Inflammatory macrophage treated with lipopolysaccharide for 1 hour (primary cell): Measurements from ENCODE around the gene TSPAN13.

Experiments used
- DNase-seq, 2 donors: peaks; one replicate each; pipeline ENCODE4 v3.0.0-alpha.2; 2020 to 2022

TSPAN13 gene

DNA sequence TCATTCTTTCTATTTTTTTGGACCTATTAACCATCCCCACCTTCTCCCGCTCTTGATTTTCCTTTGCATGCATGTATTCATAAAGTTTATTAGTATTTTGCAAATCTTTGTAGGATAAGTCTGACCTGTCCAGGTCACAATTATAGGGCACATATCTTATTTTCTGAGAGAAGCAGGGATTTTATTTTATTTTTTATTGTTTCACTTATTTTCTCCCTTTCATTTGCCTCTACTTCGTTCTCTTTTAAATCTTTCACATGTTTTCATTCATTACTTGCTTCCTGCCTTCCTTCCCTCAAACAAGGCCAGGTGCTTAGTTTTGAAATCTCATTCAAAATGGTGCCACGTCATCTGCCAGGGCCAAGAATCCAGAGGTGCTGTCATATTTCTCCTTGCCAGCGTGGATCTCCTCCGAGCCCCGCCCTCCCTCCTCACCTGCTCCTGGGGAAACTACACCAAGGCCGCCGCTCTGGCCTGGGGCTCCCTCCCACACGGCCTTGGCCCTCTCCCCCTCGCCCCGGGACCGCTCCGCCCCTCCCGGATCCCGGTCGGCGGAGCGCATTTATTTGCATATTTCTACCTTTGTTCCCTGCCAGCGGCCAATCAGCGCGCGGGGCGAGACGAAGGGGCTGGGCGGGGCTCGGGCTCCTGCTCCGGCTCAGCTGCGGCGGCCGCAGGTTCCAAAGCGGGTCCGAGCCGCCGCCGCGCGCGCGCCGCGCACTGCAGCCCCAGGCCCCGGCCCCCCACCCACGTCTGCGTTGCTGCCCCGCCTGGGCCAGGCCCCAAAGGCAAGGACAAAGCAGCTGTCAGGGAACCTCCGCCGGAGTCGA lies at the start of gene TSPAN13:
TSPAN13 (plus strand) TSS at position 654 of the 830 bp plus-strand sequence. CDS start 213 bp downstream, outside the sequence.
- peak; percentile 52 to 53 for DNase-seq

DNA sequence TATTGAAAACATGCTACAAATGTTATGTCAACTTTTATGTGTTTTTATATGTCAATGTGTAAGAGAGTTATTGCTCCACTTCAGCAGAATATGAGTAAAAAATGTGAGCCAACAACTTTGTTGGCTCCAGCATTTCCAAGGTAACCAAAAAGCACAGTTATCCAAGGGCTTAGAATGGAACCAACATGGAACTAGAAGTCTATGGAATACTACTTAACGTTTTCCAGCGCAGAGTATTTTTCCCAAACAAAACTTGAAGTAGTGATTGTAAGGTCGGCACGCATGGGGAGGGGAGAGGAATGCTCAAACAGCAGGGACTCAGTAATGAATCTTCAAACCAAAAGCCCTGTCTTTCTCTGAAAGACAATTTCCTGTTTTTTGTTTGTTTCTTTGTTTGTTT lies 45.0 kb upstream of the TSPAN13 start:
- no peak for DNase-seq

DNA sequence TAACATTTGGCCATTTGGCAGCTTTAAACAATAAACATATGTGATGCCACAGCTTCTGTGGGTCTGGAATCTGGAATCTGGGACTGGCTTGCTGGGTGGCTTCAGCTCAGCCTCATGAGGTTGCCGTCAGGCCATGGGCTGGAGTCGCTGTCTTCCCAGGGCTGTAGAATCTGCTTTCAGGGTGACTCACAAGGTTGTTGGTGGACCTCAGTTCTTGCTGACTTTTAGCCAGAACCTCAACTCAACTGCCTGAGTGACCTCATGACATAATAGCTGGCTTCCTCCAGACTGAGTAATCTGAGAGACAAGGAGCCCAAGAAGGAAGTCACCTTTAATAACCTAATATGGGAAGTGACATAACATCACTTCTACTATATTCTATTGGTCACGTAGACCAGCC lies 44.6 kb upstream of the TSPAN13 start:
- peak; percentile 13 to 37 for DNase-seq

DNA sequence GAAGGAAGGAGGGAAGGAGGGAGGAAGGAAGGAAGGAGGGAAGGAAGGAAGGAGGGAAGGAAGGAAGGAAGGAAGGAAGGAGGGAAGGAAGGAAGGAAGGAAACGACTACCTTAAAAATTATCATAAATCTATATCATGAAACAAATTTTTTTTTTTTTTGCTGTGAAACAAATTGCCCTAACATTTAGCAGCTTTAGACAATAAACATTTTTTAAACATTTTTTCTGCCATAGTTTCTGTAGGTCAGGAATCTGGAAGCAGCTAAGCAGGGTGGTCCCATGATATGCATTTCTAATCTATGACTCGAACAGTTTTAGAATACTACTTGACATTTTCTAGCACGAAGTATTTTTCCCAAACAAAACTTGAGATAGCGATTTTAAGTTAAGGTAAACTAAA lies 42.9 kb upstream of the TSPAN13 start:
- DNase-seq = no peak

DNA sequence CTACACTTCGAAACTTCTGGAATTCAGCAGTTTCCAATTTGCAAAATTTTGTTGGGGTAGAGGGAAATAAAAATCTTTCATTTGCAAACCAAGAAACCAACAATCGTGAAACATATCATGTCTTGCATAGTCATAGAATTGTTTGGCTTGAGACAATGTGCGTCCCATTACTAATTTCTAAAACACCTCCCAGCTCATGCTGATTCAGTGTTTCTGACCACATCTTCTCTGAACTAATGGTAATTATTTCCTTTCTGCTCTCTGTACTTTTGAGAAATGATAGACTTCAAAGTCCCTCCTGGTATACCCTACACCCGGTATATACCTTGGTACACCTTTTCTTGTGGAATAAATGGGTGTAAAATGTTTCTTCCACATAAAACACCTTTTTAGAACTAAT lies 41.8 kb upstream of the TSPAN13 start:
- no peak for DNase-seq

DNA sequence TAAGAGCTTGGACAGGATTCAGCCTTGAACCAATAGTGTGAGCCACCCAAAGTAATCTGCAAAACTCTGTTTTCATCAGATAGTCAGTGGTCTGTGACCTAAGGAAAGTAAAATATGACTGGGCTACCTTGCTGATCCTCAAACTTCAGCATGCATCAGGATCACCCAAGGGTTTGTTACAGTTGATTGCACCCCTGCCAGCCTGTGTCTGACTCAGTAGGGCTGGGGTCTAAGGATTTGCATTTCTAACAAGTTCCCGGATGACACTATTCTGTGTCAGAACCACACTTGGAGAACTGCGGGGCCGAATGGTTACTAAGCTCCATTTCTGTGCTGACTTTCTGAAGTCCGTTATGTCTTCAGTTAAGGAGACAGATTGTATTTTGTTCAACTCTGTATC lies 40.6 kb upstream of the TSPAN13 start:
- DNase-seq = no peak

DNA sequence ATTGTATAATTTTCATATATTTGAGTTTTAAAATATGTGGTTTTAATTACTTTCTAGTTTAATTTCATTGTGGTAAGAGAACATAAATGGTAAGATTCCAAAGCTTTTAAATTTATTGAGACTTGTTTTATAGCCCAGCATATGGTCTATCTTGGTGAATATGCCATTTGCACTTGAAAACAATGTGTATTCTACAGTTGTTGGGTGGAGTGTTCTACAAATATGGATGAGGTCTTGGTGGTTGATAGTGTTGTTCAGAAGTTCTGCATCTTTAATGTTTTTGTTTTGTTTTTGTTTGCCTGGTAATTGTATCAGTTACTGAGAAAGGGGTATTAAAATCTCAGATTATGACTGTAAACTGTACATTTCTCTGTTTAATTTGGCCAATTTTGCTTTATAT lies 37.6 kb upstream of the TSPAN13 start:
- no peak for DNase-seq

DNA sequence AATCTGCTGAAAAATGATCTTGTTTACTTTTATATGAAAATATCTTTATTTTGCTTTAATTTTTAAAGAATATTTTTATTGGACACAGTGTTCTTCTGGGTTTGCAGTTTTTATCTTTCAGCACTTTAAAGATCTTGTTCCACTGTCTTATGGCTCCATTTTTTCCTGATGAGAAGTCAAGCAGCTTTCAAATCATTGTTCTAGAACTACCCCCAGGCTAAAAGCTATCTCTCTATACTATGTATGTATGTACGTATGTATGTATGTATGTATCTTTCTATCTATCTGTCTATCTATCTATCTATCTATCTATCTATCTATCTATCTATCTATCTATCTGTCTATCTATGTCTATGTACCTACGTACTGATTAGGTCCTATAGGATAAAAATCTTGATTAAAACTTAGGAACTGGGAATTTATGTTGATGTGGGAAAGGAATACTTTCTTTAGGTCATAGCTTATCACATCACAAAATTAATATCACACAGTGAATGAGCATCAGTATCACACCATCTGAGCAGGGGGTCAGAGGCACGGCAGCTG lies 35.4 kb upstream of the TSPAN13 start:
- DNase-seq = no peak

DNA sequence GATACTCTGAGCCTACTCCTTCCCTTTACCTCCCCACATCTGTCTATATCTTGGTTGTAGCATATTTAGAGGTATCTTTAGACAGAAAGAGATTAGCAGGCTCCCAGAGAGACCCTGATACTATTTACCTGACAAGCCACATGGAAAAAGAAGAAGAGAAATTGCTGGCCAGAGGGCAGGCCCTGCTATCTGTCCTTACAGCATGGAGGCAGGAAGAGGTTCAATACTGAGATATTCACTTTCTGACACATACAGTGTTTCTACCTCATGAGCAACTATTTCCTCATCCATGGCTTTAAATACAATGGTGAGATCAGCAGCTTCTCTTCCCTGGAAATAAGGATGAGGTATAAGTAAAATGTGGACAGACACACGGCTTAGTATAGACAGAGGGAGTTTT lies 33.9 kb upstream of the TSPAN13 start:
- peak in 1 of 2 donors; percentile 11 for DNase-seq

DNA sequence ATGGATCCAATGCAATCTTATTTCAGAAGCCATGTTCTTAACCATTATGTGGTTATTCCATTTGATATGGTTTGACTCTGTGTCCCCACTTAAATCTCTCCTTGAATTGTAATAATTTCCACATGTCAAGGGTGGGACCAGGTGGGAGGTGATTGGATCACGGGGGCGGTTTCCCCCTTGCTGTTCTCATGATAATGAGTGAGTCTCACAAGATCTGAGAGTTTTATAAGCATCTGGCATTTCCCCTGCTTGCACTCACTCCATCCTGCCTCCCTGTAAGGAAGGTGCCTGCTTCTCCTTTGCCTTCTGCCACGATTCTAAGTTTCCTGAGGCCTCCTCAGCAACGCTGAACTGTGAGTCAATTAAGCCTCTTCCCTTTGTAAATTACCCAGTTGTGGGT lies 32.0 kb upstream of the TSPAN13 start:
- DNase-seq = peak in 1 of 2 donors; percentile 7

DNA sequence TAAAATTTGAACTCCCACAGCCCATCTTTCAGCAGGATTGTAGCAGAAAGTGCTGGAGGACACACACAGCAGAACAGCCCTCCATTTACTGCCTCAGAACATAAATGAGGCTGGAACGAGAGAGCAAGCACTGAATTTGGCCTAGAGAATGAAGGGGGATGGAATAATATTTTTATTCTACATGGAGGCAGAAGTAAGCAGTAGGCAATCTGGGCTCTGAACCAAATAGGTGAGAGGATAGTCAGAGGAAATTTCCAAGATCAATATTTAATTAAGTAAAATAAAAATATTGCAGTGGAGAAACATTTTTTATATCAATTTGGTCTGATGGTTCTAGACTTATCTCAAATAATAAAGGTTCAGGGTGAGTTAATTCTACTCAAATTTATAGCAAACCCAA lies 29.2 kb upstream of the TSPAN13 start:
- no peak for DNase-seq

DNA sequence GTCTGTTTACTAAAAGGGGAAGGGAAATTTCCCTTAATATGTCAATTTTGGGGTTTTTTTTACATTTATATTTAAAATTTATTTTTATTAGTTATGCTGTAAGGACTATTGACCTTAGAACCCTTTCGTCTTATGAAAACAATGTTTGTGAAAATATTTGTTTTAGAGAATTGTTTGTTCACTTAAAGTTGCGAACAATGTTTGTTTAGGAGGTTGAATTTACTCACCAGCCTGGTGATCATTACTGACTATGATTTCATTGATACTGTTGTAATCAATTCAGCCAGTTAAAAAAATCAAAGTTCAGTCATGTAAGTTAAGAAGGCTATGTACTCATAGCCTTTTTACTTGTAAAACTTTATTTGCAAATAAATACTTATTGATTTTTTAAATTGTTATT lies 27.4 kb upstream of the TSPAN13 start:
- no peak for DNase-seq

DNA sequence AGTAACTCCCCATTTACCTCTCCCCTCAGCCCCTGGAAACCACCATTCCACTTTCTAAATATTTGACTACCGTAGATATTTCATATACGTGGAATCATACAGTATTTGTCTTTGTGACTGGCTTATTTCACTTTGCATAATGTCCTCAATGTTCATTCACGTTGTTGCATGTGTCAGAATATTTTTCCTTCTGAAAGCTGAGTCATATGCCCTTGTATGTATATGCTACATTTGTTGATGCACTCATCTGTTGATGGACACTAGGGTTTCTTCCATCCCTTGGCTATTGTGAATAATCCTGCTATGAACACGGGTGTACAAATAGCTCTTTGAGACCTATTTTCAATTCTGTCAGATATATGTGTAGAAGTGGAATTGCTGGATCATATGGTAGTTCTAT lies 25.8 kb upstream of the TSPAN13 start:
- no peak for DNase-seq

DNA sequence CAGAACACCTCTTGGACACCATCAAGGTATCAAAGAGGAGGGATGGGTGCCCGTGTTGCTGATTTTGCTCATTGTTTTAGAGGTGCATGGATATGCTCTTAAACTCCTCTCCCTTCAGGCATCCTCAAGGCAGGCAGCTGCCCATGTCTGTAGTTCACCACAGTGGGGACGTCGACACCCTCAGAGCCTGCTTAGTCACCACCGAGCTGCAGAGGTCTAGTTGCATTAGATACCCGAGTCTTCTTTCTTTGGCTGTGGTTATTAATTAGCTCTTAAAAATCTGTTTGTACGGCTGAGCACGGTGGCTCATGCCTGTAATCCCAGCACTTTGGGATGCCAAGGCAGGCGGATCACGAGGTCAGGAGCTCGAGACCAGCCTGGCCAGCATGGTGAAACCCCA lies 24.7 kb upstream of the TSPAN13 start:
- no peak for DNase-seq

DNA sequence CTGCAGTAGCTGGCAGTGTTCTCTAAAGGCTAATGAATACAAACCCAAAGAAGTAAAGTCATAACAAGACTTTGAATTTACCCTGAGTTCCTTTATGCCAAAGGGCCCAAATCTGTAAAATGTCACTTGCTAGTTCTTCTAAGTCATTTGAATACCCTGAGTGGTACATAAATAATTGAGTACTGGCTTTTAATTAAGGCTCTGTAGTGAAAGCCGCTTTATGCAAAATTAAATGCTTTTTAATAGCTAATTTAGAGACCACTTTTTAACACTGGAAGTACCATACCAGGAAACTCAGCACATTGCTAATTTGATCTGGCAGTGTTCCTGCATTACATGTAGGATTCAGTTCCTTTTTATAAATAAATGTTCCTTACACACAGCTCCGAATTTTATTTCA lies 24.0 kb upstream of the TSPAN13 start:
- no peak for DNase-seq

DNA sequence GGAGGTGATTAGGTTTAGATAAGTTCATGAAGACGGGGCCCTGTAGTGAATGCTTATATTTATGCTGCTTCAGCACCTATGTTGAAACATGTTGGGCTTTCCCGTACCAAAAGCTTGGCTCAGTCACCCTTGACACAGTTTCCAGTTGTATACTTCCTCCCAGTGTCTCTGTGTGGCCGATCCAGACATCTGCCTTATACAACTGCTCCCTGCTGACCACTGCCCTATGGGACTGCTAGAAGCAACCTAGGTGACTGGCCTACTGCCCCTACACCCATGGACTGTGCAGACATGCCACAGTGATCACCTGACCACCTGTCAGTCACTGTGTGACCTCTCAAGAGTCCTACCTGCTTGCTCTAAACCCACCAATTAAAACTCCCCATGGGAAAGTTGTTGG lies 22.6 kb upstream of the TSPAN13 start:
- peak; percentile 38 to 39 for DNase-seq

DNA sequence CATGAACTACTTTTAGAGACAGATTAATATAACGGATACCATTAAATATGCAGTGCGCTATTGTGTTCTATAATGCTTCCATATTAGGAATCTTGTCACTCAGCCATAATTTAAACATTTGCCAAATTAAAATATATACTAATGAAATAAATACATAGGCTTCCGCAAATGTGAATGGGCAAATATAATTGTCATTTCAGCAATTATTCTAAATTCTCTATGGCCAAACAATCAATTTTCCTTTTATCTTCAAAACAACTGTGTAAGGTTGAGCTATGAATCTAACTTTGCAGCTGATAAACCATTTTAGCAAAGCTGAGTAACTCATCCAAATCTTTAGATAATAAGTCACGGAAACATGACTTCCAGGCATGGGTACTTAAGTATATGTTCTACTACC lies 20.7 kb upstream of the TSPAN13 start:
- DNase-seq = no peak

DNA sequence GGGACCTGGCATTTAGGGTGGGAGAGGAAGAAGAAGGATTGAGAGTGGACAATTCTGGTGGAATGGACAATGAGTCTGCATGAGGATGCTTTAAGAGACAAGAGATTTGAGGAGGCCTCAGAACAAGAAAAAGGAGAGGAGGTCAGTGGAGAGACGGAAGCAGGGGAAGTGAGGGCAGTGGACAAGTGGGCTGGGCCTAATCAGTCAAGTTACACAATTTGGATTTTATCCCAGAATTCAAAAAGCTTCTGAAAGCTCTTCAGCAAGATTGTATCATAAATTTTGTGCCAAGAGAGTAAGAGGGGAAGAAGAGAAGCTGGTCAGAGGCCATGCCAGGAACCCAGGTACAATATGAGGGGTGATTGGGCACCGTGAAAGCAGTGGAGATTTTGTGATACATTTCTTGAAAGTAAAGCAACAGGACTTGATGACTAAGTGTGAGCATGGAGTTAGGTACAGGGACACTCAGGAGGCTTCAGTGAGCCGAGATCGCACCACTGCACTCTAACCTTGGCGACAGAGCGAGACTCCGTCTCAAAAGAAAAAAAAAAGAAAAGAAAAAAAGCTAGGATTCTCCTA lies 19.3 kb upstream of the TSPAN13 start:
- no peak for DNase-seq

DNA sequence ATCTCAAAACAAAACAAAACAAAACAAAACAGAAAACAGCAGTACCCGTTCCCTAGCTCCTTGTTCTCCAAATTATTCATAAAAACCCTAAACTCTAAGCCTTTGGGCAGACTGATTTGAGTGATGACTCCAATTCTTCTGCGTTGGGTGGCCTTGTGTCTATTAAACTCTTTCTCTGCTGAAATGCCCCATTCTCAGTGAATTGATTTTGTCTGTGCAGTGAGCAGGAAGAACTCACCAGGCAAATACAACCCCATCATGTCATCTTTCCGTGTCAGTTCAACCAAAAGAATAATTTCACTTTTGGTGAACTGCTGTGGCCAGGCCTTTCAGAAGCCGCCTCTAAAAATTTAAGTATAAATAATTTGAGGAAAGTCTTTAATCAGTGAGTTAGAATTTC lies 18.5 kb upstream of the TSPAN13 start:
- no peak for DNase-seq

DNA sequence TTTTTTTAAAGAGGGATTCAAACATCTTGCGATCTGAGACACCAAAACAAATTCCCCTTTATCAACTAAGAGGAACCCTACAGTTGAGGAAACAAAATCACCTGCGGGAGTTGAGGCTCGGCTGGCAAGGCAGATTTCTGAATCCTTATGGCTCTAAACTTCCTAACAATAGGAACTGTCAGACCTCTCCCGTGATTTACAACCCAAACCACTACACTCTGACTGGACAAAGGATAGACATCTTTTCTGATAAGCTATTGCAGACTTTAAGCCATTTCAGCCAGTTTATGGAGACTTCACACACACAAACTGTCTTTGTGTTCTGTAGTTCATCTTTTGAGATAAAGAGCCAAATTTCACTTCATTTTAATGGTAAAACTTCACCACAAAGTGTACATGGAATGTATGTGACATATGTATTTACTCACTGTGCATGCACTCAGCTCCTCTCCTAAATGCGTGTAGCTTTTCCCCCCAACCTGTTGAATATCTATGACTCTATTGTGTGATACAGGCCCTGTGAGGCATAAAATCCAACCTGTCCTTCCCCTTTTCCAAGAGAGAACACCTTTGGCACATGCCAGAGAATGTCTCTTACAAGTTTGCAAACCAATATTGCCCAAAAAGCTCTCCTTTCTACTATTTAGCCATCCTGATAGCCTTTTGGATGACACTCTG lies 15.4 kb upstream of the TSPAN13 start:
- DNase-seq = no peak

DNA sequence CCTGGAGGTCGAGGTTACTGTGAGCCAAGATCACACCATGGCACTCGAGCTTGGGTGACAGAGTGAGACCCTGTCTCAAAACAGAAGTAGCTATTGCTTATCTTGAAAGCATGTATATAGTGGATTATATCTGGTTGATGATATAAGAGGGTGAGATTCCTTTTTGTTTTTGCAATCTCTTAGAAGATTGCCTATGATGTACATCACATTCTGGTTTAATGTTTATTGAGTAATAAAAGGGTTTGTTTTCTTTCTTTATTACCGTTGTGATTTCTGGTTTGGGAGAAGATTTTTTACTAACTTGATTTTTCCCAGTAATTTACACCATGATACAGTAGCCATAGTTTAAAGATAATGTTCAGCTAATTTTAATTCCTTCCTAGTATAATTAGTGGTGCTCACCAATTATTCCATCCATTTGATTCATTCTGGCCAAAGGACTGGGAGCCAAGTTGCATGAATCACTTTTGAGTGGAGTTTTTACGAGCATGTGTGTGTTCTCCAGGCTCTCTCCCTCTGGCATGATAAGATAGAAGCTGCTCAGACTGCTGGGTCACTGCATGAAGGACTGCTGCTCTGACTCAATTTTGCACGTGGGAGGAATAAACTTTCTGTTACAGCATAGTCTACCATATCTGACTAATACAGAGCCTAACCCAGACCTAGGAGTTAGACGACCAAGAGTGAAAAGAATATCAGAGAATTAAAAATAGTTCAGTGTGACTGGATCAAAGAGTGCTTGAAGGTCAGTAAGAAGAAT lies 13.5 kb upstream of the TSPAN13 start:
- DNase-seq = peak in 1 of 2 donors; percentile 11

DNA sequence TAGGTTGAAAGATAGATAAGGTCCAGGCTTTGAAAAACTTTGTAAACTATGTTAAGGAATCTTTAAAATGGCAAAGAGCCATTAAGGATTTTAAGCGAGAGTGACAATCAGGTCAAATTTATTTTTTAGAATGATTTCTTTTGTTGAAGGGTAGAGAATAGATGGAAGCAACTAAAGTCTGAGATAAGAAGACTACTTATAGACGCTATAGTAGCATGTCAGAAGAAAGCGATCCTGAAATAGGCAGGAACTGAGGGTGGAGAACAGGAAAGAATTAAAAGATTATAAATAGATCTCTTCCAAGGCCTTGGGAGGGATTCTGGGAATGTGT lies 13.0 kb upstream of the TSPAN13 start:
- DNase-seq = no peak

DNA sequence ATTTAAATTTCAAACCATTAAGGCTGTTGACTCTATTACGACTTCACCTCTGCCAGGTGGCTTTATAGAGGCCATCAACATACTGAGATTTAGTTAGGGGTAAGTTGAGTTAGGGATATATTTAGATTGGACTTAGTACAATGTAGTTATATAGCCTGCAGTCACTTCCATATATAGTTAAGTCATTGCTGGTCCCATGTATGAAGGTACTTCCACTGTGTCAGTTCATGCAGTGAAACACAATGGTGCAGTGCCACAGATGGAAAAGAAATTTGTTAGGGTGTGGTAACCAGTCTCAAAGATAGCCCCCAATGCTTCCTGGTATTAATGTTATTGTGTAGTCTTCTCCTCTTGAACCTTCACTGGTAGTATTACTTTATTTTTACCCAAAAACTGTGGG lies 12.6 kb upstream of the TSPAN13 start:
- DNase-seq = no peak
